ENCODE results near the gene CUEDC1. TPM values are rescaled to one million over a fixed set of nuclear protein-coding genes. Genes with fewer than 3 reads are reported as not detected.

The CUEDC1 gene, protein sequence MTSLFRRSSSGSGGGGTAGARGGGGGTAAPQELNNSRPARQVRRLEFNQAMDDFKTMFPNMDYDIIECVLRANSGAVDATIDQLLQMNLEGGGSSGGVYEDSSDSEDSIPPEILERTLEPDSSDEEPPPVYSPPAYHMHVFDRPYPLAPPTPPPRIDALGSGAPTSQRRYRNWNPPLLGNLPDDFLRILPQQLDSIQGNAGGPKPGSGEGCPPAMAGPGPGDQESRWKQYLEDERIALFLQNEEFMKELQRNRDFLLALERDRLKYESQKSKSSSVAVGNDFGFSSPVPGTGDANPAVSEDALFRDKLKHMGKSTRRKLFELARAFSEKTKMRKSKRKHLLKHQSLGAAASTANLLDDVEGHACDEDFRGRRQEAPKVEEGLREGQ
- 3.2 and 4.6 TPM in 2 replicates for total RNA-seq

- DNase-seq (ENCODE audit: low read depth in 2 of 2), result peak; percentile 68 to 76
Measured at GRCh38 chr17:57955183-57955931, at the start of gene CUEDC1. Gene CUEDC1 (minus strand): TSS chr17:57955412. CDS start chr17:57885564, 69,848 bp downstream.

DNA sequence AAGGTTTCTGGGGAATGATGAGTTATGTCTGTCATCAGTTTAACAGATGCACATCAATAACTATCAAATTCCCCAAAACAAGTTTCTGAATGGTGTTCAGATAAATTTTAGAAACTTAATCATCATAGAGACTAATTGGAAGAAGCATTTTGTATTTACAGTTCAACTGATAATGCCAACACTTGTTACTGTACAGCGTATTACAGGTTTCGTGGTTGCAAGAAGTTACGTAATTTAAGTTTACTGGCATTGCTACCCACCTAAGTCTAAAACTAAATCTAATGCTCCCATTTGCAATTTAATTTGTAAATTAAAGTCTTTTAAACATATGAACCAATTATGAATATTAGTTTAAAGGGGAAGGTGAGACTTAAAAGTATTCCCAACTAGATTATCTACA is 48.8 kb upstream of the CUEDC1 start:
- DNase-seq (ENCODE audit: low read depth in 2 of 2), result no peak

DNA sequence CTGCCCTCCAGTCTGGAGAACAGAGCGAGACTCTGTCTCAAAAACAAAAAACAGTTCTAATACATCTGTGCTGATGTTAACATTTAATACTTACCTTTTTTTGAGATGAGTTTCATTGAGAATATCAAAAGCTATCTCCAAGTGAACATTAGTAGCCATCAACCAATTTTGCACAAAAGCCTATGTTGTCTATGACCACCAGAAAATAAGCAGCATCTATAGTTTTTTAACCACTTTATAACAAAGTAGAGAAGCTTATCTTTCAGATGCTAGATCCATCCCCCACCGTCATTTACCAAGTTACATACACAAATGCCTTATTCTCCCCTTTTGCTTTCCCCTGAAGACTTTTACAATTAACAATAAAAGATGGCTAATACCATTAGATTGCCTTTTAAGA is 47.8 kb upstream of the CUEDC1 start:
- DNase-seq (ENCODE audit: low read depth in 2 of 2), result no peak

- DNase-seq (ENCODE audit: low read depth in 2 of 2), result no peak
Measured at GRCh38 chr17:58002154-58002948, 47.1 kb upstream of the CUEDC1 start.

DNA sequence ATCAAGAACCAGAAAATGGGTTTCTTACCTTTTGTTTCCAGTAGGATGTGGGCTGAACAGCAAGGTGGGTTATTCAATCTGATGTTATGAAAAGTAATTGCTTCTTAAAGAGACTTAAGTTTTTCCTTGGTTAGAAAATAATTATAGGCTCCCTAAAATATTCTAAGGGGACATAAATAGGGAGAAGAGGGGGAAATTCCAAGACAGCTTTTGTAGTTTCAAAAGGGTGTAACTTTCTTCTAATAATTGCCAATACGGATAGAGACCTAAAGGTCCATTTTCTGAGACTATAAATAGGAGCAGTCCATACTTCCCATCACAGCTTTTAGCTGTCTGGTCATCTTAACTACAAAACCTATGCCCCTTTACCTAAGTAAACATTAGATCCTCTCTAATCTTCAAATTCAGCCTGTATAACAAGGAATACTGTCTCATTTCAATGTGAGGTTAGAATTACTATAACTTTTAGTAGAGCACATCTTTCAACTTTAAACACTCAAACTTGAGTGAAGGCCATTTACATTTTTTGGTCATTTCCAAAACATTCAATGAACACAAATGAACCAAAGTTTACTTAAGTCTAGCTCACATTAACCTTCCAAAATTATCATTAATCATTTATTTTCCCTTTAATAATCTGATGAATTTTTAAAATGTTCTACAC is 46.4 kb upstream of the CUEDC1 start:
- DNase-seq (ENCODE audit: low read depth in 2 of 2), result no peak

- DNase-seq (ENCODE audit: low read depth in 2 of 2), result peak; percentile 80 to 85
Measured at GRCh38 chr17:57999496-58000017, 44.3 kb upstream of the CUEDC1 start.

DNA sequence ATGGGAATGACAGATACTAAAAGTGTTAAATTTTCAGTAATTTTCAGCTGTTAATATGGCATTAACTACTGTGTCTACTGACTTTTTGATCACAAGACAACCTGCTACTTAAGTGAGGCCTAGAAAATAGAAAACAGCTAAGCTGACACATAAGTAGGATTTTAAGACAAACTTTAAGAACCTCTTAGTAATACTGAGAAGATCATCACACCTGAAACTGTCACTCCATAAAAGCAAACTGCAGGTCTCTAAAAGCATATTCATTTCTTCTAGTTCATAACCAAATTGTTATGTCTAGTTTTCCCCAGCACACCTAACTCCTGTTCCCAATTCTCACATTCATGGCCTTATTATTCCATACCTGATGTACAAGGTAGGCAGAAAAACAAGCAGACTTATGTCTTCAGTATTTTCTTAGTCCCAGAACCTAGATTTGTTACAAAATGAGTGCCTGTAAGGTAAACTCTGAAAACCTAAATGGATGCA is 43.8 kb upstream of the CUEDC1 start:
- no peak for DNase-seq (ENCODE audit: low read depth in 2 of 2)

DNA sequence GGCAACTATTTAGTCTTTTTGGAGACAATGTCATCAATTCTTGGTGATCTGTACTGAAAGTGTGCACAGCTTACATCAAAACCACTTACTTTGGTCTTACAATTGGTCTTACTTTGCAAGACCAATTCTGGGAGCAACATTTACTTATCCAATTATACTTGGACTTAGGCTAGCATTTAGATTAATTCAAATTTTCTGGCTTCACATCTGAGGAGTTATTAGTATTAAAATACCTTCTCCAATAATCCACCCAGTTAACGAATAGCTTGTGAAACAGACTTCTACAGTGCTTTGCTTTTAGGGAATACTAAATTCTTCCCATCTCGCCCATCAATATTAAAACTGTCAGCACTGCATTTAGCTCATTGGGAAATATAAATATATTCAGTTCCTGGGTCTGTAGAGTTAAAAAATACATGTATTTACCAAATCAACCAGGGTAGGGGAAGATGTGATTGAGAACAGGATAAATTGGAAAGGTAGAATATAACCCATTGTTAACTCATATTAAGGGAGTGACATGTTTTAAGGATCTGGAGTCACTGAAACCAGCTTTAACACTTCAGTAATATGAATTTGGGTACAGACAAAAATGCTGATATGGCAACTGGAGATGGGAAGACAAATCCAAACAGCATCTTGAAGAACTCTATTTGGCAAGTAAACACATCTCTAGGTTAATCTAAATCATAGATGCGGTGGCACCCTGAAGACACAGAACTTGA is 42.0 kb upstream of the CUEDC1 start:
- no peak for DNase-seq (ENCODE audit: low read depth in 2 of 2)

DNA sequence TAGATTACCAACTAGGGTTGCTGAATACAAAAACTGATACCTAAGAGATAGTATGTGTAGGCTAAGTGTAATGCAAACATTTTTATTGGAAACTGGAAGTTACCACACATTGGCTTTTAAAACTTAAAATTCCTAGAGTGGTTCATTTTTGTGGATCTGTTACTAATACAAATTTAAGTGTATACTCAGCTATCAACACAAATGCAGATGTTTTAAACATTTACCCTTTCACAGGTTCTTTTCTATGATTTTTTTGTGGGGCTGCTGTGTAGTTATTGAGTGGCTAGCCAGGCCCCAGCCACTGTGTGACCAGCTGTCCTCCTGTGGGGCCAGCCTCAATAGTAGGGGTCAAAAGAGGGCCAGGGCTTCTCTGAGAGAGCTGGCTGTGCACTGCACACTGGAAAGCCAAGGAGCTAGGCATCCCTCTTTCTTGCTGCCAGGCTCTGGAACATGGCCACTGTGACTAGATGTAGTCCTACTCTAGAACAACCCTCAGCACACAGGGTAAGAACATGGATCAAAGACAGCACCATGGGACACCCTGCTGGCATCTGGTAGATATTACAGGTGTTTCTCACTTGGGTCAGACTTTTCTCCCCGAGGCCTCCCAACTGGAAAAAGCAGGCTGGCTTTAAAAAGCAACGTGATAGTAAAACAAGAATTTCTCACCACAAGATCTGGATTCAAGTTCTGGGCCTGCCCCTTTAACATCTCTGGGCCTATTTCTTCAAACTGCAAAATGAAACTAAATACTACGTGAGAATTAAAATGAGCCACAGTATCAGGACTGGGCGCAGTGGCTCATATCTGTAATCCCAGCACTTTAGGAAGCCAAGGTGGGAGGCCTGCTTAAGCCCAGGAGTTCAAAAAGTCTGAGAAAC is 40.1 kb upstream of the CUEDC1 start:
- DNase-seq (ENCODE audit: low read depth in 2 of 2), result peak; percentile 86

DNA sequence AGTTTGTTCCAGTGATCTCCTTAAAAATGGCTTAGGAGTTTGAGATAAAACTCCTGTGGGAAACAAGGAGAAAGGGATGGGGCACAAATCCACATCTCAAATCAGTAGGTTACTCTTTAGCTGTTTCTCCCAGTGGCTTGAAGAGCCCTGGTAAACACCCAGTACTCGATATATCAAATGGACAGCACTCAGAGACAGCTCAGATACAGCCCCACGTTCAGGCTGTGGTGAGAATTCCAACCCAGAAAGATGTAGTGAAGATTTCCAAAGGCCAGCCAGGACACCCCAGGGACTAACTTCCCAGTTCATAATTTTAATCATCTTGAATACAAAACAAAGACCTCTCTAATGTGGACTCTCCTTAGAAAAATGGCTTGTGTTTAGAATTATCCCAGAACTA is 39.2 kb upstream of the CUEDC1 start:
- DNase-seq (ENCODE audit: low read depth in 2 of 2), result no peak

DNA sequence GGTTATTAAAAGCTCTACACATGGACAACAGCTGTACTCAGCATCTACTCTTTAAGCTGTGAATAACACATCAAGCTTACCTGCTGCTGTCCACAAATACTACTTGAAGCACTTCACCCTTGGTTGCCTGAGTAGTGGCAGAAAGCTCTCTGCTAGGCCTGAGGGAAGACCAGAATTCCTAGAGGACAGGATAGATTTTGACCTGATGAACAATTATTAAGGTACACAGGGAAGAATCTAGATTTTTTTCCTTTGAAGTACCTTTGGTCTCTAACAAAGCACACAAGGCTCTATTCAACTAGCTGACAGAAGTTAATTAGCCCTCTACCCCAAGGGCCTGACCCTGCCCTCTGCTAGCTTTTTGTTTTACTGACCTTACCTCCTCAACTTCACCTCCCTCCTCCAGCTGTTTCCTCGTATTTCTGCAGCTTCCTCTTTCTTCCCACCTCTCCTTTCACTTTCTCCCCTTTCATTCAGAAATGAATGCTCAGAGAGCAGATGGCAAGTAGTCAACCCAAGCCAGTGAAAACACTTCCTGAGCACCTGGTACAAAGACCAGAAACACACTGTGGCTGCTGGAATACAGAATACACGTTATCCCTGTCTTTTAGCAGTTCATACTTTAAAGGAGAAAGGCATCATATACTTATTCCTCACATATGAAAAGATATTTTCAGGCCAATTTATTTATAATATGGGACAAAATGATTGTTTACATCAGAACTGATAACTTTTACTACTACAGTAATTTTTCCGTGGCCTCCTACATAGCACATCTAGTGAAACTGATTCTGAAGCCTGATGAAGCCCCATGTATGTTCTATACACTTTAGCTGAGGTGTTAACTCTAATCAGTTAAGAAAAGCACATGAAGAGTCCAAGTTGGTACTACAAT is 38.5 kb upstream of the CUEDC1 start:
- DNase-seq (ENCODE audit: low read depth in 2 of 2), result peak; percentile 51 to 65

GRCh38 chr17:57991537-57991936 is 36.3 kb upstream of the CUEDC1 start:
- no peak for DNase-seq (ENCODE audit: low read depth in 2 of 2)

- DNase-seq (ENCODE audit: low read depth in 2 of 2), result peak in 1 of 2 donors; percentile 29
Measured at GRCh38 chr17:57990037-57990436, 34.8 kb upstream of the CUEDC1 start.

DNA sequence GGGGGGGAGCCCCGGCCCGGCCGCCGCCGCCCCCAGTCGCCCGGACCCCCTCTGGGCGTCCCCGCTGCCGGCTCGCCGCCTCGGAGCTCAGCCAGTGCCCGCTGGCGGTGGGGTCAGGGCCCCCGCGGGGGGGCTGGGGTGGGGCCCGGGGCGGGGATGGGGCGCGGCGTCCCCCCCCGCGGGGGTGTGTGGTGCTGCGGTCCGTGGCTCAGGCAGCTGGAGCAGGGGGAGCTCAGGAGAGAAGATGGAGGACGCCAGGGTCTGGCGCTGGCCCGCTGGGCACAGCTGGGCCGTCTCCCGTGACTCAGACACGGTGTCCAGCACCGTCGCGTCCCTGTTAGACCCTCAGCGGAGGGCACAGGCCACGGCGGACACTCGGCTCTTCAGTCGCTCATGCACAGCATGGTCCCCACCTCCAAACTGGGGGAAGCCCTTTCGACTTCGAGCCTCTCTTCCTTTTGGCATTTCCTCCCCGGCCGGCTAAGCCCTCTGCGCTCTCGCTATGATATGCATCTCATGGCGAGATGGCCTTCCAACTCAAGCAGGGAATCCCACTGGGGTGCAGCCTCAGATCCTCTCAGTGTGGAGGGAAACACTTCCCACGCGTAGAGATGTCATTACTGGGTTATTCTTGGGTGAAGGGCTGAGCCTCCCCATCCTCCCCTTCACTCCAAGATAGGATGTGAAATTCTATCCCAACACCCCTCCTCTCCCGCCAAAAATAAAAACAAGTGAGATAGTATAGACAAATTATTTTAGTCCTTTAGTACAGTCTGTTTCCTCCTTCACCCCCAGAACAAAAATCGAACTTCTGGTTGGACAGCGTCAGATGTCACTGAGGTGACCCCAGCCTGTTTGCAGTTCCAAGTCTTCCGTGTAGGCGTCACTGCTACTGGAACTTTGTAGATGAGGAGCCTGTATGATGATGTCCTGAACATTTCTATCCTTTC is 33.4 kb upstream of the CUEDC1 start:
- DNase-seq (ENCODE audit: low read depth in 2 of 2), result peak; percentile 62 to 72

- DNase-seq (ENCODE audit: low read depth in 2 of 2), result peak; percentile 68 to 73
Measured at GRCh38 chr17:57987581-57988300, 32.5 kb upstream of the CUEDC1 start, which contains the start of gene VEZF1. Gene VEZF1 (minus strand): TSS chr17:57988254. CDS start chr17:57988111, 143 bp downstream.

- DNase-seq (ENCODE audit: low read depth in 2 of 2), result peak; percentile 66 to 89
Measured at GRCh38 chr17:57986841-57987580, 31.8 kb upstream of the CUEDC1 start.

All from lung microvascular endothelial cell (primary cell).